Lower leg skin (tissue), 4 donors: ENCODE data around the gene ENTR1. TPM values are rescaled to one million over a fixed set of nuclear protein-coding genes. Genes with fewer than 3 reads are reported as not detected.
A peak's percentile ranks its signal among the peaks of the same experiment; 100 is the strongest.

Experiments used
- DNase-seq, 2 donors: peaks; one replicate each; pipeline ENCODE4 v3.0.0-alpha.2; 2019; ENCODE audit warnings: low spot score in 2 of 2
- H3K4me3 ChIP-seq: fragments of 200-600 bp; sonication (generic); 2 replicates; pipeline ENCODE4 v1.5.1; 2017; ENCODE audit warnings: mild to moderate bottlenecking, low read depth; ENCODE audit not compliant: poor library complexity, severe bottlenecking
- CTCF ChIP-seq, 3 donors: fragments of 450-650 bp; IDR thresholded peaks; one replicate each; pipeline ENCODE4 v1.5.1; 2016; ENCODE audit warnings: antibody characterized with exemption in 3 of 3, mild to moderate bottlenecking in 3 of 3, moderate library complexity in 2 of 3
- POLR2A ChIP-seq, 2 donors: fragments of 450-650 bp; IDR thresholded peaks; one replicate each; pipeline ENCODE4 v1.6.1; 2016 to 2017; ENCODE audit warnings: antibody characterized with exemption in 2 of 2, mild to moderate bottlenecking in 1 of 2, moderate library complexity in 1 of 2
- WGBS, 2 donors: methylation state at CpG; one replicate each; pipeline ENCODE4 v1.1.5; 2018; 5-methylcytosine and 5-hydroxymethylcytosine counted together
- intact Hi-C: fragments of 100-400 bp; cut with DNase I; formaldehyde crosslinking; loops from one replicate; pipeline ENCODE4 v1.15.0; 2023; ENCODE audit warnings: low total_unique reads
- total RNA-seq, 4 donors: library from RNA; depleted of rRNA; stranded (reverse); fragments of >200 nt; gene quantifications; one replicate each; pipeline ENCODE4 v1.1.0, GENCODE V29; 2016

Gene ENTR1
- total RNA-seq: 10 to 100 TPM; 29.8 to 46.2 (median 36.6) TPM

- WGBS, 2 donors: 1% methylated on average over 37 to 41 of the region's 83 CpGs
- peak; percentile 87 to 99 for DNase-seq
- TF ChIP-seq POLR2A (IDR thresholded peaks at IDR 0.05) (peak in 1 of 2 donors; percentile 79), CTCF (IDR thresholded peaks at IDR 0.05) (no peak)
- H3K4me3 ChIP-seq: peak within 1 kb of the TSS; percentile 86
- intact Hi-C loops: no loop called here
Measured at GRCh38 chr9:136410500-136411287, at the start of gene ENTR1, which contains the start of gene PMPCA. ENTR1 (minus strand) TSS chr9:136410614; CDS start chr9:136410397, 217 bp downstream. PMPCA (plus strand) TSS chr9:136410658; CDS start chr9:136410669, 11 bp downstream.

GRCh38 chr9:136459425-136459824, 49.0 kb upstream of the ENTR1 start:
- DNase-seq: no peak
- TF ChIP-seq CTCF (IDR thresholded peaks at IDR 0.05): no peak
- no peak for TF ChIP-seq POLR2A (IDR thresholded peaks at IDR 0.05)
- 92 to 95% methylated on average over 28 of the region's 28 CpGs for WGBS, 2 donors
- intact Hi-C loops: no loop called here
- H3K4me3 ChIP-seq: no peak overlapping the region

- no peak for DNase-seq
- H3K4me3 ChIP-seq: no peak overlapping the region
- 93 to 98% methylated on average over 20 to 24 of the region's 24 CpGs for WGBS, 2 donors
- TF ChIP-seq CTCF (IDR thresholded peaks at IDR 0.05) (no peak), POLR2A (IDR thresholded peaks at IDR 0.05) (no peak)
- intact Hi-C loops: no loop called here
Measured at GRCh38 chr9:136457326-136457725, 46.9 kb upstream of the ENTR1 start.

GRCh38 chr9:136456258-136456657, 45.8 kb upstream of the ENTR1 start:
- intact Hi-C loops: no loop called here
- DNase-seq: no peak
- no peak overlapping the region for H3K4me3 ChIP-seq
- no peak for TF ChIP-seq POLR2A (IDR thresholded peaks at IDR 0.05)
- no peak for TF ChIP-seq CTCF (IDR thresholded peaks at IDR 0.05)
- 80 to 87% methylated on average over 9 of the region's 9 CpGs for WGBS, 2 donors

- intact Hi-C loops: no loop called here
- no peak overlapping the region for H3K4me3 ChIP-seq
Measured at GRCh38 chr9:136455043-136456002, 44.9 kb upstream of the ENTR1 start.

More at GRCh38 chr9:136455043-136456002, 44.9 kb upstream of the ENTR1 start:
- no peak for DNase-seq
- WGBS, 2 donors: 92 to 94% methylated on average over 40 to 43 of the region's 43 CpGs
- TF ChIP-seq CTCF (IDR thresholded peaks at IDR 0.05) (no peak), POLR2A (IDR thresholded peaks at IDR 0.05) (no peak)
